Hepatocyte (in vitro differentiated cells): ENCODE measurements around the gene ALK. TPM values are rescaled to one million over a fixed set of nuclear protein-coding genes. Genes with fewer than 3 reads are reported as not detected.

Experiments used
- DNase-seq: peaks from one replicate; pipeline ENCODE4 v3.0.0-alpha.2; 2016; ENCODE audit warnings: low spot score
- H2AFZ ChIP-seq: fragments of 200-600 bp; sonication (generic); 2 replicates; pipeline ENCODE4 v1.6.0; 2016; ENCODE audit warnings: antibody characterized with exemption, mild to moderate bottlenecking
- H3K27ac ChIP-seq: fragments of 200-600 bp; sonication (generic); 2 replicates; pipeline ENCODE4 v1.5.1; 2016; ENCODE audit warnings: mild to moderate bottlenecking
- H3K27me3 ChIP-seq: fragments of 200-600 bp; sonication (generic); 2 replicates; pipeline ENCODE4 v1.6.1; 2016
- H3K36me3 ChIP-seq: fragments of 200-600 bp; sonication (generic); replicated peaks from 2 replicates; pipeline ENCODE4 v1.5.1; 2016; ENCODE audit warnings: low read depth; ENCODE audit not compliant: insufficient read depth
- H3K4me1 ChIP-seq: fragments of 200-600 bp; sonication (generic); 2 replicates; pipeline ENCODE4 v1.5.1; 2016; ENCODE audit warnings: mild to moderate bottlenecking, moderate library complexity; ENCODE audit not compliant: insufficient read depth
- H3K4me2 ChIP-seq: fragments of 200-600 bp; sonication (generic); 2 replicates; pipeline ENCODE4 v1.6.0; 2016
- H3K4me3 ChIP-seq: fragments of 200-600 bp; sonication (generic); 2 replicates; pipeline ENCODE4 v1.5.1; 2016; ENCODE audit warnings: mild to moderate bottlenecking
- H3K79me2 ChIP-seq: fragments of 200-600 bp; sonication (generic); 2 replicates; pipeline ENCODE4 v1.6.0; 2017; ENCODE audit warnings: mild to moderate bottlenecking
- H3K9me2 ChIP-seq: fragments of 200-600 bp; sonication (generic); replicated peaks from 2 replicates; pipeline ENCODE4 v1.6.0; 2017; ENCODE audit warnings: mild to moderate bottlenecking; ENCODE audit not compliant: insufficient read depth
- H3K9me3 ChIP-seq: fragments of 200-600 bp; sonication (generic); 2 replicates; pipeline ENCODE4 v1.5.1; 2016; ENCODE audit warnings: low read depth, mild to moderate bottlenecking
- H4K20me1 ChIP-seq: fragments of 200-600 bp; sonication (generic); 2 replicates; pipeline ENCODE4 v1.6.0; 2016; ENCODE audit warnings: mild to moderate bottlenecking; ENCODE audit not compliant: insufficient read depth, poor library complexity, severe bottlenecking
- EZH2 ChIP-seq: fragments of 200-600 bp; sonication (generic); IDR thresholded peaks from 2 replicates; pipeline ENCODE4 v1.6.1; 2016; ENCODE audit warnings: antibody characterized with exemption, mild to moderate bottlenecking, borderline replicate concordance
- EZH2phosphoT487 ChIP-seq: fragments of 200-600 bp; sonication (generic); IDR thresholded peaks from one replicate; pipeline ENCODE4 v1.6.1; 2018; ENCODE audit warnings: antibody characterized with exemption, mild to moderate bottlenecking, low read depth, moderate library complexity; ENCODE audit not compliant: unreplicated experiment, severe bottlenecking
- WGBS: methylation state at CpG from one replicate; pipeline ENCODE4 v1.1.6; 2016; ENCODE audit warnings: low lambda C conversion rate; ENCODE audit errors: missing lambda C conversion rate; 5-methylcytosine and 5-hydroxymethylcytosine counted together
- polyA plus RNA-seq: library from polyadenylated mRNA; unstranded; fragments of >200 nt; fragmentation: Nextera tagmentation; extraction: Ambion mirVana; gene quantifications from 2 replicates; pipeline ENCODE4 v1.2.1, GENCODE V29; 2016
- total RNA-seq: library from RNA; depleted of rRNA; stranded (reverse); fragments of >200 nt; gene quantifications from 2 replicates; pipeline ENCODE4 v1.2.3, GENCODE V29; 2014
- TF ChIP-seq, protein P1 (sequence below): fragments of 200-600 bp; sonication (generic); IDR thresholded peaks from 2 replicates; pipeline ENCODE4 v1.5.1; 2016; ENCODE audit warnings: antibody characterized with exemption, mild to moderate bottlenecking; ENCODE audit not compliant: poor library complexity

The ALK gene
- total and polyA plus RNA-seq, 2 experiments from 2014 or later = 0.16 to 0.27 TPM

DNA sequence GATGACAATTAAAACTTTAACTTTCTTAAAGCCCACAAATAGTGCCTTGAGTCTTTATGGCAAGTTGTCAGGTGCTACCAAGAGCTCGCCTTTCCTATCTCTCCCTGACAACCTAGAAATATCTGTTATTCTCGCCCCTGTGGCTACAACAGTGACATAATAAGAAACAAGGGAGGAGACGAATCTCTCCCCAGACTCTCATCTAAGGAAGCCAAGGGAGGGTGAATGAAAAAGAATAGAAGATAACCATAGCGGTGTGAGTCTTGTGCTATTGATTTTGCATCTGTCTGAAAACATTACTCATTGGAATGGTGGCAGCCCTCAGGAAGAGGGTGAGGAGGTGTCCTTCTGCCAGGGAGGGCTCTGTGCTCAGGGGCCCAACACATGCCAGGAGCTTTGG is 114.3 kb downstream of the ALK start:
- DNase-seq = no peak
- no peaks in the 10 kb centered on the region for H3K79me2 ChIP-seq

DNA sequence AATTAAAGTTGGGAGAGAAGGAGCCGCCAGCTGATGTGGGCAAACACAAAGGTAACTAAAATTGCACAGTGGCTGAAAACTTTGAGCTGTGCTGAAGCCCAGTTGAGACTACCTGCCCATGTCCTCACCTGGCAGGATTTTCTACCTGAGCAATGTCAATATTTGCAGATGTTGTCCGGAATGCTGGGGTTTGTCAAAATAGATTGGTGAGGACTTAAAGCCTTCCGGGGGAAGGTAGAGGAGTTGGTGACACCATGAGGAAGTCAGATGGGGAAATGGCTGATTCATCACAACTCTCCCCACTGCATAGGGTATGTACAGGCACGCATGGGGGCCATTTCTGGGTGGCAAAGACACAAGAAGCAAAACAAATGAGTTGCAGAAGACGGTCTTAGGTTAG is 114.9 kb downstream of the ALK start:
- Histone ChIP-seq H3K9me3 (no peaks in the 10 kb centered on the region), H3K4me2 (no peak overlapping the region), H3K4me1 (no peaks in the 10 kb centered on the region), H3K27ac (no peak overlapping the region), H3K79me2 (no peaks in the 10 kb centered on the region), H3K27me3 (peaks cover 1% of the 10 kb centered on the region), H2AFZ (no peak overlapping the region), H3K4me3 (no peak overlapping the region), H4K20me1 (no peaks in the 10 kb centered on the region), H3K36me3 (no peaks in the 10 kb centered on the region), H3K9me2 (no peaks in the 10 kb centered on the region)
- 66% methylated on average over 5 of the region's 5 CpGs for WGBS
- no peak for TF ChIP-seq EZH2phosphoT487
- TF ChIP-seq, protein P1, sequence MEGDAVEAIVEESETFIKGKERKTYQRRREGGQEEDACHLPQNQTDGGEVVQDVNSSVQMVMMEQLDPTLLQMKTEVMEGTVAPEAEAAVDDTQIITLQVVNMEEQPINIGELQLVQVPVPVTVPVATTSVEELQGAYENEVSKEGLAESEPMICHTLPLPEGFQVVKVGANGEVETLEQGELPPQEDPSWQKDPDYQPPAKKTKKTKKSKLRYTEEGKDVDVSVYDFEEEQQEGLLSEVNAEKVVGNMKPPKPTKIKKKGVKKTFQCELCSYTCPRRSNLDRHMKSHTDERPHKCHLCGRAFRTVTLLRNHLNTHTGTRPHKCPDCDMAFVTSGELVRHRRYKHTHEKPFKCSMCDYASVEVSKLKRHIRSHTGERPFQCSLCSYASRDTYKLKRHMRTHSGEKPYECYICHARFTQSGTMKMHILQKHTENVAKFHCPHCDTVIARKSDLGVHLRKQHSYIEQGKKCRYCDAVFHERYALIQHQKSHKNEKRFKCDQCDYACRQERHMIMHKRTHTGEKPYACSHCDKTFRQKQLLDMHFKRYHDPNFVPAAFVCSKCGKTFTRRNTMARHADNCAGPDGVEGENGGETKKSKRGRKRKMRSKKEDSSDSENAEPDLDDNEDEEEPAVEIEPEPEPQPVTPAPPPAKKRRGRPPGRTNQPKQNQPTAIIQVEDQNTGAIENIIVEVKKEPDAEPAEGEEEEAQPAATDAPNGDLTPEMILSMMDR = no peak
- TF ChIP-seq EZH2 = no peak
- peak; percentile 31 for DNase-seq

More for the DNA sequence above, 114.3 kb downstream of the ALK start:
- H3K4me3 ChIP-seq = no peak overlapping the region
- H3K9me3 ChIP-seq = no peaks in the 10 kb centered on the region
- H3K27me3 ChIP-seq = no peaks in the 10 kb centered on the region
- H2AFZ ChIP-seq = no peak overlapping the region
- no peaks in the 10 kb centered on the region for H3K9me2 ChIP-seq
- WGBS = 83% methylated on average over 4 of the region's 4 CpGs
- TF ChIP-seq EZH2phosphoT487 (no peak), EZH2 (no peak)
- H4K20me1 ChIP-seq = no peaks in the 10 kb centered on the region
- H3K4me1 ChIP-seq = peaks cover 5% of the 10 kb centered on the region
- H3K27ac ChIP-seq = no peak overlapping the region
- no peak overlapping the region for H3K4me2 ChIP-seq
- no peaks in the 10 kb centered on the region for H3K36me3 ChIP-seq

DNA sequence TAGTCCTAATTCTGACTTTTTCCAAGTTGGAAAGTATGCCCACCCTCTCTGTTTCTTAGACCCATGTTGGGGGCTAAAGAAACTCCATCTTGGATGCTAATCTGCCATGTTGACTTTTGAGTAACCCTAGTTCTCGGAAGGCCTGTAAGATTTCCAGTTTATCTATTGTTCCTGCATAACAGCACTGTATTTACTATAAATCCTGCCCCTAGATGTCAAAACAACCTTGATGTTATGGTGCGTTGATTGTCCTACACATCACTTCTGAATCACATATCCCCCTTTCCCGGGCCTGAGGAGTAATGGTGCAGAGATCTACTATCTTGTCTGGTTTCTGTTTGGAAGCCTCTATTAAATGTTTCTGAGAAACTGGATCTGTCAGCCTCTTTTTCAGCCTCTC is 116.7 kb downstream of the ALK start:
- H3K9me2 ChIP-seq = no peaks in the 10 kb centered on the region
- no peak overlapping the region for H3K27ac ChIP-seq
- no peaks in the 10 kb centered on the region for H3K36me3 ChIP-seq
- no peaks in the 10 kb centered on the region for H3K9me3 ChIP-seq
- peaks cover 5% of the 10 kb centered on the region for H3K27me3 ChIP-seq
- no peak overlapping the region for H3K4me2 ChIP-seq
- TF ChIP-seq EZH2 = no peak
- TF ChIP-seq, protein P1 = no peak
- TF ChIP-seq EZH2phosphoT487 = no peak
- WGBS = 83% methylated on average over 3 of the region's 3 CpGs
- H2AFZ ChIP-seq = no peak overlapping the region
- H3K4me3 ChIP-seq = no peak overlapping the region
- no peak for DNase-seq
- H3K4me1 ChIP-seq = no peaks in the 10 kb centered on the region
- no peaks in the 10 kb centered on the region for H4K20me1 ChIP-seq
- no peaks in the 10 kb centered on the region for H3K79me2 ChIP-seq

DNA sequence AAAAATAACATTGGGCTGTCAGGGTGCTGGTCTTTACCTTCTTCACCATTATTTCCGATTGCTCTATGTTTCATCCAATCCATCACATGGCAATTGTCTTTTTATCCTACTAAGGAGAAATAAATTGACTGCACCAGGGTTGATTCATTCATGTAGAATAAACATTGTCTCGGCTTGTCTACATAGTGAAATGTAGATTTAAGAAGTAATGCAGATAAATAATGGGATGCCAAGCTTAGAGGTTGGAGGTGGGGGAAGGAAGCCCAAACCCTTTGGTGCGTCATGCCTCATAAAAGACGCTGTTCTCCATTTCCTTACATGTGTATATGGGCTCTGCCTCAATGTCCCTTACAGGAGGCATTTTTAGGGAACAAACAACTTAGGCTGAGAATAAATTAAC is 117.8 kb downstream of the ALK start:
- Histone ChIP-seq H2AFZ (no peak overlapping the region), H3K9me2 (no peaks in the 10 kb centered on the region)
- 76% methylated on average over 4 of the region's 4 CpGs for WGBS

More for the DNA sequence above, 117.8 kb downstream of the ALK start:
- TF ChIP-seq EZH2 (no peak), EZH2phosphoT487 (no peak)
- TF ChIP-seq, protein P1 = no peak
- Histone ChIP-seq H3K79me2 (no peaks in the 10 kb centered on the region), H3K4me3 (no peak overlapping the region), H3K27me3 (peaks cover 5% of the 10 kb centered on the region), H3K27ac (no peak overlapping the region), H4K20me1 (no peaks in the 10 kb centered on the region), H3K4me1 (no peaks in the 10 kb centered on the region), H3K36me3 (no peaks in the 10 kb centered on the region), H3K4me2 (no peak overlapping the region), H3K9me3 (no peaks in the 10 kb centered on the region)
- no peak for DNase-seq
